Kidney (tissue), 14 donors: Measurements from ENCODE around the gene KIF21B. TPM values are rescaled to one million over a fixed set of nuclear protein-coding genes. Genes with fewer than 3 reads are reported as not detected.

ENCODE experiments used
- DNase-seq, 5 donors: peaks; one replicate each; pipeline ENCODE4 v3.0.0-alpha.2; 2013 to 2020
- FAIRE-seq: peaks from 2 replicates; lab custom pipeline; 2012; peaks lifted over from hg19 to GRCh38; lab: Jason Lieb, UNC
- H3K27ac ChIP-seq, 2 donors: one replicate each; pipeline ENCODE4 v1.7.0; 2013; ENCODE audit warnings: low read depth in 2 of 2, low read length in 2 of 2, inconsistent platforms in 1 of 2
- H3K27me3 ChIP-seq: one replicate; pipeline ENCODE4 v1.7.1; 2013; ENCODE audit warnings: low read length, inconsistent platforms; ENCODE audit not compliant: control insufficient read depth, insufficient read depth
- H3K36me3 ChIP-seq, 3 donors: one replicate each; pipeline versions ENCODE4 v1.7.0 to v1.7.1; 2013; ENCODE audit warnings: low read length in 3 of 3, control low read depth in 1 of 3, inconsistent platforms in 1 of 3; ENCODE audit not compliant: insufficient read depth in 3 of 3, control insufficient read depth in 2 of 3
- H3K4me1 ChIP-seq, 3 donors: one replicate each; pipeline versions ENCODE4 v1.7.0 to v1.7.1; 2013; ENCODE audit warnings: low read length in 3 of 3, inconsistent platforms in 1 of 3, low read depth in 1 of 3; ENCODE audit not compliant: control insufficient read depth in 2 of 3, insufficient read depth in 2 of 3
- H3K4me3 ChIP-seq, 3 donors: one replicate each; pipeline versions ENCODE4 v1.7.0 to v1.8.1; 2013; ENCODE audit warnings: low read length in 3 of 3, control low read depth in 1 of 3, inconsistent platforms in 1 of 3
- H3K9ac ChIP-seq, 3 donors: one replicate each; pipeline versions ENCODE4 v1.7.0 to v1.7.1; 2013; ENCODE audit warnings: low read length in 3 of 3, control low read depth in 1 of 3, inconsistent platforms in 1 of 3
- H3K9me3 ChIP-seq, 3 donors: one replicate each; pipeline versions ENCODE4 v1.7.0 to v1.7.1; 2013; ENCODE audit warnings: low read length in 3 of 3, control low read depth in 1 of 3, inconsistent platforms in 1 of 3; ENCODE audit not compliant: control insufficient read depth in 2 of 3, insufficient read depth in 1 of 3
- CTCF ChIP-seq: IDR thresholded peaks from 3 replicates; pipeline ENCODE4 v1.5.1; 2012; ENCODE audit warnings: mild to moderate bottlenecking, moderate library complexity, borderline replicate concordance; ENCODE audit not compliant: insufficient read depth; ENCODE audit errors: extremely low read depth
- intact Hi-C: fragments of 100-400 bp; cut with DNase I; formaldehyde crosslinking; loops from one replicate; pipeline ENCODE4 v1.11.1; 2022
- polyA plus RNA-seq: library from polyadenylated mRNA; stranded (reverse); fragments of 350-450 nt; fragmentation: Illumina TruSeq; extraction: RNeasy Lipid Tissue Mini Kit (QIAGEN cat#74804); gene quantifications from one replicate; pipeline ENCODE4 v1.2.3, GENCODE V29; 2014; ENCODE audit warnings: low read depth, low replicate concordance; ENCODE audit not compliant: insufficient read depth
- total RNA-seq: library from RNA; stranded (reverse); fragmentation: NEBNext Ultra II Directional; extraction: Animal tissue kit (Norgen Biotek cat#: 25700); gene quantifications from one replicate; pipeline ENCODE4 v1.2.1, GENCODE V29; 2021
- donor health status: control.
- donor health status: control.
- donor health status: control.
- donor health status: control.
- donor health status: control.
- donor health status: DM: yes; HTN: yes; CAD: no.
- donor health status: Normal renal cell carcinoma (clear cell type).

KIF21B gene
- total and polyA plus RNA-seq, 2 donors from 2014 or later, result 0.19 to 5.6 TPM

- Histone ChIP-seq H3K27ac (no peak overlapping the region), H3K9ac (no peak overlapping the region), H3K27me3 (no peaks in the 10 kb centered on the region), H3K4me1 (no peaks in the 10 kb centered on the region), H3K36me3 (no peaks in the 10 kb centered on the region), H3K4me3 (no peak overlapping the region), H3K9me3 (peaks cover 0 to 7% (median 0%) of the 10 kb centered on the region in 3 donors)
- FAIRE-seq (no peak), DNase-seq (no peak)
- intact Hi-C loops, result no loop called here
- TF ChIP-seq CTCF, result no peak
Measured at GRCh38 chr1:200983035-200983561, 40.4 kb downstream of the KIF21B start.

GRCh38 chr1:200982071-200982945 is 41.2 kb downstream of the KIF21B start:
- Histone ChIP-seq H3K4me1 (no peaks in the 10 kb centered on the region), H3K36me3 (no peaks in the 10 kb centered on the region), H3K27ac (no peak overlapping the region), H3K9ac (no peak overlapping the region), H3K4me3 (no peak overlapping the region), H3K9me3 (peaks cover 0 to 7% (median 0%) of the 10 kb centered on the region in 3 donors), H3K27me3 (no peaks in the 10 kb centered on the region)
- FAIRE-seq, result no peak
- peak in 1 of 5 donors; percentile 73 for DNase-seq
- intact Hi-C loops, result no loop called here
- no peak for TF ChIP-seq CTCF

GRCh38 chr1:200981278-200981677 is 42.2 kb downstream of the KIF21B start:
- no peak overlapping the region for H3K9ac ChIP-seq
- no peak overlapping the region for H3K27ac ChIP-seq
- no peaks in the 10 kb centered on the region for H3K4me1 ChIP-seq
- DNase-seq (no peak), FAIRE-seq (no peak)
- no peak for TF ChIP-seq CTCF
- intact Hi-C loops, result no loop called here
- H3K36me3 ChIP-seq, result no peaks in the 10 kb centered on the region
- H3K4me3 ChIP-seq, result no peak overlapping the region
- H3K27me3 ChIP-seq, result no peaks in the 10 kb centered on the region
- H3K9me3 ChIP-seq, result peaks cover 0 to 7% (median 0%) of the 10 kb centered on the region in 3 donors
